Testis (tissue), 2 donors: Measurements from ENCODE around the gene TBC1D25.

Source experiments
- CTCF ChIP-seq, 3 experiments: fragments of 450-650 bp in 2 of 3; fragments of 200-600 bp in 1 of 3; sonication (generic) in 1 of 3; IDR thresholded peaks; one replicate each; pipeline ENCODE4 v1.5.1; 2016 to 2019; ENCODE audit warnings: antibody characterized with exemption in 3 of 3, mild to moderate bottlenecking in 2 of 3, moderate library complexity in 1 of 3
- POLR2A ChIP-seq: fragments of 450-650 bp; IDR thresholded peaks from one replicate; pipeline ENCODE4 v1.6.1; 2017; ENCODE audit warnings: antibody characterized with exemption, mild to moderate bottlenecking, moderate library complexity

- TF ChIP-seq POLR2A, result no peak
- no peak for TF ChIP-seq CTCF (IDR thresholded peaks at IDR 0.05)
These were observed 50.9 kb downstream of the TBC1D25 start for GRCh38 chrX:48590203-48591103.
